ENCODE measurements around the gene RPL37. TPM values are rescaled to one million over a fixed set of nuclear protein-coding genes. Genes with fewer than 3 reads are reported as not detected.

RPL37 gene
- total RNA-seq, 1 experiment from 2014 or later = 1,279 TPM

GRCh38 chr5:40781843-40782409 lies 53.1 kb downstream of the RPL37 start:
- peaks cover 90% of the 10 kb centered on the region for H3K79me2 ChIP-seq (ENCODE audit: insufficient read depth, low read length)
- H3K27ac ChIP-seq (ENCODE audit: low read depth, low read length) = no peak overlapping the region
- H3K36me3 ChIP-seq (ENCODE audit: control insufficient read depth in 1 of 2, insufficient read depth in 2 of 2, low read length in 2 of 2) = no peaks in the 10 kb centered on the region
- H3K4me3 ChIP-seq (replicated peaks in 1 of 2; ENCODE audit: low read depth in 1 of 2, low read length in 2 of 2) = no peak overlapping the region
- TF ChIP-seq YY1 (IDR thresholded peaks at IDR 0.05; ENCODE audit: extremely low read depth, insufficient replicate concordance, low read depth, low read length) (no peak), SRF (IDR thresholded peaks at IDR 0.05; ENCODE audit: low read depth) (no peak), ZFX (IDR thresholded peaks at IDR 0.05) (no peak), EZH2 (IDR thresholded peaks at IDR 0.05) (no peak), ZNF274 (IDR thresholded peaks at IDR 0.05; ENCODE audit: low read depth, low read length) (no peak), CTCF (IDR thresholded peaks at IDR 0.05 in 2 of 3, conservative IDR thresholded peaks at IDR 0.05 in 1 of 3; ENCODE audit: borderline replicate concordance in 1 of 3, insufficient read depth in 1 of 3, low read depth in 2 of 3, low read length in 2 of 3) (no peak), EGR1 (IDR thresholded peaks at IDR 0.05; ENCODE audit: low read depth) (no peak), RAD21 (IDR thresholded peaks at IDR 0.05; ENCODE audit: low read depth) (no peak), CBX3 (IDR thresholded peaks at IDR 0.05; ENCODE audit: low read depth) (no peak), EZH2phosphoT487 (IDR thresholded peaks at IDR 0.05; ENCODE audit: borderline replicate concordance) (no peak), CEBPB (IDR thresholded peaks at IDR 0.05; ENCODE audit: low read depth) (no peak), POLR2A (IDR thresholded peaks at IDR 0.05; ENCODE audit: borderline replicate concordance, extremely low read depth, insufficient read depth, insufficient read length) (no peak), TCF7L2 (IDR thresholded peaks at IDR 0.05; ENCODE audit: borderline replicate concordance, extremely low read depth, insufficient read depth, insufficient read length) (no peak), ZBTB33 (IDR thresholded peaks at IDR 0.05; ENCODE audit: extremely low read depth, insufficient replicate concordance, low read length) (no peak)
- CTCF ChIA-PET = no interaction called here
- ATAC-seq = no peak
- H4K20me1 ChIP-seq (ENCODE audit: insufficient read depth) = peaks cover 21% of the 10 kb centered on the region; the same call in 1 of the 2 replicates
- POLR2A ChIA-PET = no interaction called here
- intact Hi-C loops (cut with micrococcal nuclease) = no loop called here
- H3K9me3 ChIP-seq (ENCODE audit: control insufficient read depth in 1 of 2, insufficient read depth in 1 of 2, low read depth in 1 of 2, low read length in 2 of 2) = no peaks in the 10 kb centered on the region
- no peaks in the 10 kb centered on the region for H3K27me3 ChIP-seq (ENCODE audit: insufficient read depth, low read length)
- no TSS peak for BruUV-seq (replicated peaks)
- H3K4me2 ChIP-seq (ENCODE audit: low read length) = no peak overlapping the region
- no peak overlapping the region for H2AFZ ChIP-seq (ENCODE audit: low read depth, low read length, poor library complexity, severe bottlenecking)
- H3K9ac ChIP-seq (ENCODE audit: low read length) = no peak overlapping the region
- peaks cover 0 to 7% of the 10 kb centered on the region in 2 experiments; a peak in 2 of 4 replicates for H3K4me1 ChIP-seq (ENCODE audit: control insufficient read depth in 1 of 2, insufficient read depth in 2 of 2, low read length in 2 of 2)
- no peak for DNase-seq (ENCODE audit: low read depth, low spot score)
- no peaks in the 10 kb centered on the region for H3K9me2 ChIP-seq (ENCODE audit: insufficient read depth)
- RAD21 ChIA-PET (ENCODE audit: low non-redundant PET in 1 of 2, low total read pairs in 2 of 2, uncharacterized antibody in 2 of 2, unreplicated experiment in 2 of 2) = no interaction called here
